NCI-H69 (cell line): Measurements from ENCODE around the gene ZNF548.
A peak's percentile ranks its signal among the peaks of the same experiment; 100 is the strongest.

Experiments used
- DNase-seq: peaks from one replicate; lab custom pipeline; 2025; lab: John Stamatoyannopoulos, UW

ZNF548 gene

DNA sequence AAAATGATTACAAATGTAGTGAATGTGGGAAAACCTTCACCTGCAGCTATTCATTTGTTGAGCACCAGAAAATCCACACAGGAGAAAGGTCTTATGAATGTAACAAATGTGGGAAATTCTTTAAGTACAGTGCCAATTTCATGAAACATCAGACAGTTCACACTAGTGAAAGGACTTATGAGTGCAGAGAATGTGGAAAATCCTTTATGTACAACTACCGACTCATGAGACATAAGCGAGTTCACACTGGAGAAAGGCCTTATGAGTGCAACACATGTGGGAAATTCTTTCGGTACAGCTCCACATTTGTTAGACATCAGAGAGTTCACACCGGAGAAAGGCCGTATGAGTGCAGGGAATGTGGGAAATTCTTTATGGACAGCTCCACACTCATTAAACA is 9.2 kb downstream of the ZNF548 start:
- no peak for DNase-seq

DNA sequence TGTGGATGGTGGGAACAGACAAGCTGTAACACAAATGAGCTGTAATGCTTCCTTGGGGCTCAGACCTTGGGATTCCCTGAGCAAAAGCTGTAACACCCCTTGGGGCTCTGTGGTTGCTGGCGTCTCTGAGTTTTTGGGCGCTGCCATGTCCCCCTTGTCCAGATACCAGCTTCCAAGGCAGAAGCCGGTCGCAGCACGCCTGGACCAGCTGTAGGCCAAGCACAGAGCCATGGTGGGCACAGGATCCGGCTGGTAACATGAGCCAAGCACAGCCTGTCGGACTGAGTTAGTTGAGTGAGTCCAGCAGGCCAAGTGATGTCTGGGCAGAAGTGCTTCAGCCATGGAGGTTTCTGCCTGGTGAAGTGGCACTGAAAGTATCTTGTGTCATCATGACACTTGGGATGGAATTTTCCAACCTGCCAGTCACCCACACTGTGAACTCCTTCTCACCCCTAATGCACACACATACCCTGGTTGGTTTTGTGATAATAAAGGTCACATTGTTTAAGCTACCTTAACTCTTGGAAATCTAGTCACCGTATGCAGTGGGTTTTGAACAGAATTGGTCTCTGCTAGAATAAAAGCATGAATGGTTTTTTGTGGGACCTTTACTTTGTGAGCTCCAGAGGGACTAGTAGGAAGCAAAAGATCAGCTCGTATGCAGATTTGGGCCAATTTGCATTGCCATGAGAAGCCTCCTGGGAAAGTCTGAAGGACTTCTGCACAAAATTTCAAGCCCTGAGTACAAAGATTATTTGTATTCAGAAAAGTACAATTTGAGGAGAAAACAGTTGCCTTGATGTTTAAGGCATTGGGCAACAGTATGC is 14.3 kb downstream of the ZNF548 start:
- DNase-seq: no peak

DNA sequence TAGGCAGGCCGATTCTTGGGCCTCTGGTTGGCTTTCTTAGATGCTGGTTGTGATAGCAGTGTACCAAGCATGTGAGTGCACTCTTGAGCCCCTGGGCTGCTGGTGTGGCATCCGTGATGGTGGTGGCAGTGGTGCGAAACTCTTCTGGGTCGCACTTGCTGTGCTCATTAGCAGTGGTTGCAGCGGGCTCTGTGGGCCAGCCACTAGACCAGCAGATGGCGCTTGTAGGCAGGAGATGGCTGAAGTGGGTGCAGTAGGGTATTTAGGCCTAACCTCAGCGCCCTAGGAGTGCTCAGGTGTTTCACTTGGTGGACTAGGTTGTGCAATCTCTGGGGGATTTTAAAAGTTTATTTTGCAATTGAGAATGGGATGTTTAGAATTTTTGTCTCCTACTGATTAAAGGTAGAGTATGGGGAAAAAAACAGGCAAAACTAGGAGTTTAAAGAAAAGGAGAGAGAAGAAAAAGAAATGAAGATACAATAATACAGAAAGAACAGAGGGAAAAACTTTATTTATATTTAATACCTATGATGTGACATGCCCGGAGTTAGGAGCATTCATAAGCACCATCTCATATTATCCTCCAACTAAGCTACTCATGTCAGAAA is 17.0 kb downstream of the ZNF548 start:
- peak; percentile 77 for DNase-seq

DNA sequence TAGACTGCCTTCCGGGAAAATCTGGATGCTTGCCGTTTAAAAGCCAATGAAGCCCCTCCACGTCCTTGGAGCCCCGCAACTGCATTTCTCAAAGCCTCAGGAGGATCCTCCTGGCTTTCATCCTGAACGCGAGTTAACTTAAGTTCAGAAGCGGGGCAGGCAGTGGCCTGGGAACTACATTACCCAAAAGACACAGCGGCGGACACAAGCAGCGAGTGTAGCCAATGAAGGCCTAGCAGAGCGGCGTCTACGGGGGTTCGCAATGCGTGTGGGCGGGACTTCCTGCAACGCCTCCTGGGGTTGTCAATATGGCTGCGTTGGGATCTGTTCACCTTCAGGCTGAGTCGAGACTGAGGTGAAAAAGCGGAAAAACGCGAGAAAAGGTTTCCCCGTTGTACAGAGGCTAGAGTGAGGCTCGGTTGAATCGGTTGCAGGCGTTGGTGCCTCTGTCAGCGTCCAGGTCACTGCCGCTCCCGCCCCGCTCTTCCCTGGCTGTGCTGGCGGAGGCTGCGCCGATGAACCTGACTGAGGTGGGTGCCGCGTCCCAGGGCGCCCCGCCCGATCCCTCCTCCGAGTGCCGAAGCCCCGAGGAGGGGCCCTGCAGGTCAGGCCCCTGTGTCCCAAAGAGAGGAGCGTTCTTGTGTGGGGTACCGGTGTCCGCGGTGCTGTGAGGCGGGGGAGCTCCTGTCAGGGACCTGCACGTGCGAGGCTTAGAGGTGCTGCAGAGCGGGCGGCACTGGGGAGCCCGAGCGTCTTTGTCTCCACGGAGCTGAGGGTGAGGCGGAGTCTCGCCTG is 21.4 kb downstream of the ZNF548 start, which contains the start of gene ZNF17:
Gene ZNF17, plus strand, starts transcription at position 285 of the 795 bp plus-strand sequence. CDS start 2,455 bp downstream, outside the sequence.
- peak; percentile 96 for DNase-seq

DNA sequence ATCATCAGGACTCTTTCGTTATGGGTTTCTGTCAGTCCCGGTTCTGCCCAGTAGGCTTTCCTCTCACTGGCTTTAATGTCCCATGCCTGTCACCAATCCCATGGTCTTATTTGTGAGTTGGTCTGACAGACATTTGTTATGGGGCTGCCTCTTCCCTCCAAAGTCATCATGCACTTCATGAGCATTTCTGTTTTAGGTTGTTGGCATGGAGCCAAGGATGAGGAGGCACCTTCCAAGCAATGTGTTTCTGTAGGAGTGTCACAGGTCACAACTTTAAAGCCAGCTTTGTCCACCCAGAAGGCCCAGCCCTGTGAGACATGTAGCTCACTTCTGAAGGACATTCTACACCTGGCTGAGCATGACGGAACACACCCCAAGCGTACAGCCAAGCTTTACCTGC is 29.8 kb downstream of the ZNF548 start:
- DNase-seq: no peak

DNA sequence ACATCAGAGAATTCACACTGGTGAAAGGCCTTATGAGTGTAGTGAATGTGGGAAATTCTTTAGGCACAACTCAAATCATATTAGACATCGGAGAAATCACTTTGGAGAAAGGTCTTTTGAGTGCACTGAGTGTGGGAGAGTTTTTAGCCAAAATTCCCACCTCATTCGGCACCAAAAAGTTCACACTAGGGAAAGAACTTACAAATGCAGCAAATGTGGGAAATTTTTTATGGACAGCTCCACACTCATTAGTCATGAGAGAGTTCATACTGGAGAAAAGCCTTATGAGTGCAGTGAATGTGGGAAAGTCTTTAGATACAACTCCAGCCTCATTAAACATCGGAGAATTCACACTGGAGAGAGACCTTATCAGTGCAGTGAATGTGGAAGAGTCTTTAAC is 31.4 kb downstream of the ZNF548 start:
- no peak for DNase-seq

DNA sequence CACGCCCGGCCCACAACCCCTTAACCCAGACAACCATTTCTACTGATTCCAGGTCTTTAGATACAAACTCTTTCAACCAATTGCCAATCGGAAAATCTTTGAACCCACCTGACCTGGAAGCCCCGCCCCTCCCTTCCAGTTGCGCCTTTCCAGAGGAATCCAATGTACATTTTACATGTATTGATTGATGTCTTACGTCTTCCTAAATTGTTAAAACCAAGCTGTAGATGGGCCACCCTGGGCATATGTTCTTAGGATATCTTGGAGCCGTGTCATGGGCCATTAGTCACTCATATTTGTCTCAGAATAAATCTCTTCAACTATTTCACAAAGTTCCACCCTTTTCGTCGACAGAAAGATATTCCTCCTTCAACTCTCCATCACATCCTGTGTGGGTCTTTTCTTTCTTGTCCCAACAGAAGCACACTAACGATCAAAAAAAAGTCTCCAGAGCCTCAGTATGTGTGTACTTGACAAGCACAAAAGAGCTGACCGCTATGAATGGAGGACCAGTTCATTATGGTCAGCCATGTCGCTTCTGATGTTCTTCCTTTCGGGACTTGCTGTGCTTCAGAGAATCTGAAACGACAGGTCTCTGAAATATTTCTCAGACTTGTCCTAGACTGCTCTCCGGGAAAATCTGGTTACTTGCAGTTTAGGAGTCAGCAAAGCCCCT is 44.9 kb downstream of the ZNF548 start:
- DNase-seq: no peak

DNA sequence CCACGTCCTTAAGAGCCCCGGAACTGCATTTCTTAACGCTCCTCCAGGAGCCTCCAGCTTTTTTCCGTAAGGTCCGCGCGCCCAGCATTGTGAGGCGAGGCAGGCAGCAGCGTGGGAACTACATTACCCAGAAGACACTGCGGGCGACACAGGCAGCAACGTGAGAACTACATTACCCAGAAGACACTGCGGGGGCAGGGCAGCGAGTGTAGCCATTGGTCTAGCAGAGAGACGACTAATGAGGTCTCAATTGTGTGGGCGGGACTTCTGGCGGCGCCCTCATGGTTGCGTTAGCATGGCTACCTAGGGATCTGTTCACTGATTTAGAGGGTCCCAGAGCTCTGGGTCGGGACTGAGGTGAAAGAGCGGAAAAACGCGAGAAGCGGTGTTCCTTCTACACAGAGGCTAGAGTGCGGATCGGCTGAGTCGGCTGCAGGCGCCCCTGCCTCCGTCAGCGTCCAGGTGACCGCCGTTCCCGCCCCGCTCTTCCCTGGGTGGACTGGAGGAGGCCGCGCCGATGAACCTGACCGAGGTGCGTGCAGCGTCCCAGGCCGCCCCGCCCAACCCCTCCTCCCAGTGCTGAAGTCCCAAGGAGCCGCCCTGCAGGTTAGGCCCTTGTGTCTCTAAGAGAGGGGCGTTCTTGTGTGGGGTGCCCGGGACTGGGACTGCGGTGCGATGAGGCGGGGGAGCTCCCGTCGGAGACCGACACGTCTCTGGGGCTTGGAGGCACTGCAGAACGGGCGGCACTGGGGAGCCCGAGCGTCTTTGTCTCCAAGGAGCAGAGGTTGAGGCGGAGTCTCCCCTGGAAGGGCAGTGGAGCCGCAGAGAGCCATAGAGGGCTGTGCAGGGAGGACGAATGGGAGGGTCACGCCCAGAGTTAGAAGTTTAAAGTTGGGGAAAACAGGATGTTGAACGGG is 45.7 kb downstream of the ZNF548 start, which contains the start of gene ZNF749:
Gene ZNF749, plus strand, starts transcription at position 264 of the 917 bp plus-strand sequence. Its CDS starts 254 bp downstream, at position 518.
- peak; percentile 99 for DNase-seq

DNA sequence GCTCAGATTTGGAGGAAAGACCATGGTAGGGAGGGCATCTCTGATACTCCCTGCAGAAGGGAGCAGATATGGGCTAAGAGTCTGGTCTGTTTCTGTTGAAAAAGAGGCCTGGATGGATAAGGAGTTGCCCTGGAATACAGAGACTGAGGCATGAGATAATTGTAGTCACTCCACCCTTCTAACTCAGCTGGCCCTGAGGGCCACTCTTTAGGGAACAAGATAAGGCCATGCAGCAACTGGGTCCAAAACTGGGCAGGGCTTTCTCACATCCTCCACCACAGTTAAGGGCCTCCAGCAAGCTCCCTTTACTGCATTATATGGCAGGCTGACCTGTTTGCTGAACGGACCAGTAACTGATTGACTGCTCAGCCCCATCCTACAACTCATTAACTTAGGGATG is 46.8 kb downstream of the ZNF548 start:
- DNase-seq: no peak

DNA sequence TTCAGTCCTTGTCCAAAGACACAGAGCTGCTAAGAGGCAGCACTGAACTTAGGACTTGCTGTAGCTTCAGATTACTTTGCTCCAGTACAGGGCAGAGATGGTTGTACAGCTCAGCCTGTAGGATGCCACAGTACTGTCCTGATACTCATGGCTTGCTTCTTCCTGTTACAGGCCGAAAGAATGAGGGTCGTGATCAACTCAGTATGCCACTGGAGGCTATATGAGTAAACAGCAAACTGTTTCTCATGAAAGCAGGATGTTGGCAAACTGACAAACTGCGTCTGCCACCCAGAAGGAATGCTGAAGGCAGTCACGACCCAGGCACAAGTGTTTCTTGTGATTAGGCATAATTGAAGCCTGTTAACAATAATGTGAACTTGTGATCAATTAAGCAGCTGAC is 48.3 kb downstream of the ZNF548 start:
- DNase-seq: no peak

DNA sequence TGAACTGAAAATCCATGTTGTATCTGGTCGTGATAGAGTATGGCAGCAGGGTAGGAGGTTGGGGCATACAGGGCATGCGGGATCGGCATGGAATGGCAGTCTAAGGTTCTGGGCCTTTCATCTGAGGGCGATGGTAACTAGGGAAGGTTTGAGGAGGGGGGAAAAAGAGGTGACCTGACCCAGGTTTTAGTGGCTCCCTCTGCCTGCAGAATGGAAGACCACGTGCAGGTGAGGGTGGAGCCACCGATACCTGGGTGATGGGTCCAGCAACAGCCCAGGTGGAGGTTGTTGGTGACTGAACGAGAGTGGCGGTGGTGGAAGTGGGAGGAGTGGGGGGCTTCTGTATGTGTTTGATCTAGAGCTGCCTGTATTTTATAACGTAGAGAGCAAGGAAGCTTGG is 49.3 kb downstream of the ZNF548 start:
- no peak for DNase-seq

DNA sequence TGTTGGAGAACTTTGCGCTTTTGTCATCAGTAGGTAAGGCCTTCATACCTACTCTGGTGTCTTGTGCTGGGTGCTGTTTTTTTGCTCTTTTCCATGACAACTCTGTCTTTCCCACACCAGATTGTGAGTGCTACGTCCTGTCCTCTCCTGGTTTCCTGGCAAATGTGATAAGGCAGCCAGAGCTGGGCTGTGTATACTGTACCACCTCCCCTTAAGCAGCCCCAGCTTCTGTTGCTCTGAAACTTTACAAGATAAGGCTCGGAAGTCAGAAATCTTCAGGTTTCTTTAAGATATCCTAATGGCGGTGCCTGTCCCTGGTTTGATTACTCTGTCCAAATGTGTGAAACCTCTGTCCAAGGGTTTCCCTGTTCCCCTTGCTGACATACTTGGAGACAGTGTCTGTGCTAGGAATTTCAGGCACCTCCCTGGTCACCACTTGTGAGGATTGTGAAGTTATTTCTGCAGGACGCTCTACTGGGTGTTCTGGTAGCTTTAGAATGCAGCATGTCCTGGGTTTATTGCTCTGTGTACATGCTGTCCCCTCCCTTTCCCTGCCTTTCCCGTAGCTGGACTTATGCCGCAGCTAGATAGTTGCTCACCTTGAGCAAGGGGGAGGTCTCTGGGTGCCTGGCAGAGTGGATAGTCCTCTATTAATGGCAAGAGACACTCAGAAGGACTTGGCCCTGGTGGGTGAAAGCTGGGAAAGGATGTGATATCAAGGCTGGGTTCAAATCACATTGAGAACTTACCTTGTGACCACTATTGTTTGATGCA is 52.5 kb downstream of the ZNF548 start:
- no peak for DNase-seq

DNA sequence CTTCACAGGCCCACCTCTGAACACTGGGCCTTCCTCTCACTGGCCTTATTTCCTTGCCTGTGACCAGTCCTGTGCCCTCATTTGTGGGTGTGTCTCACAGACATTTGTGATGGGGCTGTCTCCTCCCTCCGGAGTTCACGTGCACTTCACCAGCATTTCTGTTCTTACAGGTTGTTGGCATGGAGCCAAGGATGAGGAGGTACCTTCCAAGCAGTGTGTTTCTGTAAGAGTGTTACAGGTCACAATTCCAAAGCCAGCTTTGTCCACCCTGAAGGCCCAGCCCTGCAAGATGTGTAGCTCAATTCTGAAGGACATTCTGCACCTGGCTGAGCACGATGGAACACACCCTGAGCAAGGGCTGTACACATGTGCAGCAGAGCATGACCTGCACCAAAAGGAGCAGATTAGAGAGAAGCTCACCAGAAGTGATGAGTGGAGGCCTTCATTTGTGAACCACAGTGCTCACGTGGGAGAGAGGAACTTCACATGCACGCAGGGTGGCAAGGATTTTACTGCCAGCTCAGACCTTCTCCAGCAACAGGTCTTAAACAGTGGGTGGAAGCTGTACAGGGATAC is 53.6 kb downstream of the ZNF548 start:
- DNase-seq: no peak

DNA sequence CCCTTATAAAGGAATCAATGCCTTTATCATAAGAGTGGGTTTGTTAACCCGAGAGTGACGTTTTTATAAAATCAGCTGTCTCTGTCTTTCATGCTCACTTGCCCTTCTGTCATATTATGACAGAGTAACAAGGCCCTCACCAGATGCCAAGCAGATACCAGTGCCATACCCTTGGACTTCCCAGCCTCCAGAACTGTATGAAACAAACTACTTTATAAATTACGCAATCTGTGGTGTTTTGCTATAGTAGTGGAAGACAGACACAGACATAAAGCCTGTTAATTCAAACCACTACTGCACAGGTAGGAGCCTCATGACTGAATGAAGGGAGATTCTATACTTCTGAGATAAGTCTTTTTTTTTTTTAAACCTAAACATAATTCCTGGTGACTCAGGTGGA is 62.7 kb downstream of the ZNF548 start:
- DNase-seq: no peak
